ENCODE data around the gene PUDP. TPM values are rescaled to one million over a fixed set of nuclear protein-coding genes. Genes with fewer than 3 reads are reported as not detected.
"Not testable (repeated sequence)": the region's sequence is repeated elsewhere in the genome, so short reads cannot be mapped to it uniquely, and the experiment has no call there.

The PUDP gene
- total RNA-seq, 2 experiments from 2014 or later, result 16.6 to 18.4 TPM

DNA sequence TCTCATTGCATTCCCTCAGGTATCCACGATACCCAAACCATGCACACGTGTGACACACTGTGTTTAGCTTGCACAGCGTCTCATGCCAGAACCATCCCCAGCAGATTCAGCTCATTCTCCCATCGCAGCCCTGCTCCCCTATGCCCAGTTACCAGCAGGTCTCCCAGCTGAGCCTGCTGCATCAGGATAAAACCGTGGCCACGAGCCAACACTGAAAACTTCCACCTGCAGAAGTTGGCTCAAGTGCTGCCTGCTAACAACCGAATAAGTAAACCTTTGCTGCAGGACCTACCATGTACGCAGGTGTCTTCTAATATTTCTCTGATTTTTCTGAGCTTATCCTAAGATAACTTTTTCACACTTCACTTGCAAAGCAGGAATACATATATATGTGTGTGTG lies 120.9 kb downstream of the PUDP start:
- intact Hi-C loops (cut with micrococcal nuclease), result no loop called here
- H3K4me3 Mint-ChIP-seq, result no peak overlapping the region
- no peak for DNase-seq
- no peaks in the 10 kb centered on the region for H3K9me3 Mint-ChIP-seq
- H3K27ac Mint-ChIP-seq, result no peak overlapping the region
- ATAC-seq, result no peak
- ChIA-PET POLR2A (no interaction called here), CTCF (no interaction called here)
- TF ChIP-seq, protein P1, sequence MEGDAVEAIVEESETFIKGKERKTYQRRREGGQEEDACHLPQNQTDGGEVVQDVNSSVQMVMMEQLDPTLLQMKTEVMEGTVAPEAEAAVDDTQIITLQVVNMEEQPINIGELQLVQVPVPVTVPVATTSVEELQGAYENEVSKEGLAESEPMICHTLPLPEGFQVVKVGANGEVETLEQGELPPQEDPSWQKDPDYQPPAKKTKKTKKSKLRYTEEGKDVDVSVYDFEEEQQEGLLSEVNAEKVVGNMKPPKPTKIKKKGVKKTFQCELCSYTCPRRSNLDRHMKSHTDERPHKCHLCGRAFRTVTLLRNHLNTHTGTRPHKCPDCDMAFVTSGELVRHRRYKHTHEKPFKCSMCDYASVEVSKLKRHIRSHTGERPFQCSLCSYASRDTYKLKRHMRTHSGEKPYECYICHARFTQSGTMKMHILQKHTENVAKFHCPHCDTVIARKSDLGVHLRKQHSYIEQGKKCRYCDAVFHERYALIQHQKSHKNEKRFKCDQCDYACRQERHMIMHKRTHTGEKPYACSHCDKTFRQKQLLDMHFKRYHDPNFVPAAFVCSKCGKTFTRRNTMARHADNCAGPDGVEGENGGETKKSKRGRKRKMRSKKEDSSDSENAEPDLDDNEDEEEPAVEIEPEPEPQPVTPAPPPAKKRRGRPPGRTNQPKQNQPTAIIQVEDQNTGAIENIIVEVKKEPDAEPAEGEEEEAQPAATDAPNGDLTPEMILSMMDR (IDR thresholded peaks at IDR 0.05), result no peak
- no peaks in the 10 kb centered on the region for H3K27me3 Mint-ChIP-seq
- H3K36me3 Mint-ChIP-seq (ENCODE audit: low read depth), result no peaks in the 10 kb centered on the region
- H3K4me1 Mint-ChIP-seq (ENCODE audit: low read depth), result no peaks in the 10 kb centered on the region

DNA sequence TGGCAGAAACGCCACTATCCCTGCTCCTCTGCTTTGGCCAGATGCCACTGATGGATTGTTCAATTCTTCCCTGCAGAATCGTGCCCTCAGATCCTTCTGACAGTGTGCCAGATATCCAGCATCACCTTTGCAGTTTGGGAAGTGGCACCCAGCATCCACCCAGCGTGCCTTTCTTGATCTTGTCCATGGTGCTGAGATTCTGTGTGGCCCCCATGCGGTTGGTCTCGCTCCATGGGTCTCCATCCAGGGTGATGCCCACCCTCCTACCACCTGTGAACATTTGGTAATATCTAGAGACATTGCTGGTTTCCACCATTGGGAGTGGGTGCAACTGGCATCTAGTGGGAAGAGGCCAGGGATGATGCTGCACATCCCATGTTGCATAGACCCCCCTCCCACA lies 121.6 kb downstream of the PUDP start:
- ATAC-seq, CTCF ChIA-PET: not testable (repeated sequence)

DNA sequence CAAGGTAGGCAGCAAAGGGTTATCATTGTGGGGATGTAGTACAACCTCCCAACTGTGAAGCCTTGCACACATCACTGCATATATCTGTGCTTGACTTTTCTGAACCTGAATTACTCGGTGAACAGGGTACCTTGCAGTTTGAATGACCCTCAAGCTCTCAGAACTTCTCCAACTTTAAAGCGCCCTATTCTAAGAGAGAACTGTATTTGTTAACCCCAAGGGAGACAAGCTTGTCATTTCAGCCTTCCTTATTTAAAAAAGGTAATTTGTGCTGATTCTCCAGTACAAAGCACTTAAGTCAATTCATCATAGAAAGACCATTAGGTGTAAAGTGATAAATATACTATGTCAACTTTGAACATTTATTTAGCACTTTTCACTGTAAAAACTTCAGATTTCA lies 122.5 kb downstream of the PUDP start:
- TF ChIP-seq, protein P1 (IDR thresholded peaks at IDR 0.05), result no peak
- Mint-ChIP-seq H3K27ac (no peak overlapping the region), H3K27me3 (no peaks in the 10 kb centered on the region), H3K36me3 (ENCODE audit: low read depth) (no peaks in the 10 kb centered on the region), H3K4me1 (ENCODE audit: low read depth) (no peaks in the 10 kb centered on the region), H3K9me3 (no peaks in the 10 kb centered on the region), H3K4me3 (no peak overlapping the region)
- POLR2A ChIA-PET, result no interaction called here
- intact Hi-C loops (cut with micrococcal nuclease), result no loop called here
- ATAC-seq (no peak), DNase-seq (no peak)
- CTCF ChIA-PET, result no interaction called here

More for the DNA sequence above, 121.6 kb downstream of the PUDP start:
- H3K4me1 Mint-ChIP-seq (ENCODE audit: low read depth); H3K27ac Mint-ChIP-seq; POLR2A ChIA-PET; DNase-seq; H3K36me3 Mint-ChIP-seq (ENCODE audit: low read depth); H3K9me3 Mint-ChIP-seq; intact Hi-C loops (cut with micrococcal nuclease); H3K4me3 Mint-ChIP-seq; H3K27me3 Mint-ChIP-seq: not testable (repeated sequence)

DNA sequence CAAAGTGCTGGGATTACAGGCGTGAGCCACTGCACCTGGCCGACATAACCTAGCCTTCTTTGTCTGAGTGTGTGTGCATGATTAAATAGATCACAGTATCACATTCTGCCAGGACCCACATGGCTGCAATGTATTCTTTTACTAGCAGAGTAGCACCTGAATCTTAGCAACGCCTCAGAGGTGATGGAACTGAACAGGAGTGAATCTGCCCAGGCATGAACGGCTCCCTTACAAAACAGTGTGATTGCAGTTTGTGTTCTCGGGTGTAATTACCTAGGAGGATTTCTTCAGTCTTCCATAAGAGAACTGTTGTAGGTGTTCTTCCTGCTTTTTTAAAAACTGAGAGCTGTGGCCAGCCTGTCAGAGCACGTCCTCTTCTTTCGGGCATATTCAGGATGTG lies 123.1 kb downstream of the PUDP start:
- TF ChIP-seq, protein P1 (IDR thresholded peaks at IDR 0.05), result no peak
- H3K4me3 Mint-ChIP-seq, result no peak overlapping the region
- CTCF ChIA-PET, result no interaction called here
- no peak for ATAC-seq
- no peaks in the 10 kb centered on the region for H3K4me1 Mint-ChIP-seq (ENCODE audit: low read depth)
- no peak for DNase-seq
- H3K9me3 Mint-ChIP-seq, result no peaks in the 10 kb centered on the region
- H3K36me3 Mint-ChIP-seq (ENCODE audit: low read depth), result no peaks in the 10 kb centered on the region
- POLR2A ChIA-PET, result no interaction called here
- H3K27me3 Mint-ChIP-seq, result no peaks in the 10 kb centered on the region
- intact Hi-C loops (cut with micrococcal nuclease), result no loop called here
- H3K27ac Mint-ChIP-seq, result no peak overlapping the region

DNA sequence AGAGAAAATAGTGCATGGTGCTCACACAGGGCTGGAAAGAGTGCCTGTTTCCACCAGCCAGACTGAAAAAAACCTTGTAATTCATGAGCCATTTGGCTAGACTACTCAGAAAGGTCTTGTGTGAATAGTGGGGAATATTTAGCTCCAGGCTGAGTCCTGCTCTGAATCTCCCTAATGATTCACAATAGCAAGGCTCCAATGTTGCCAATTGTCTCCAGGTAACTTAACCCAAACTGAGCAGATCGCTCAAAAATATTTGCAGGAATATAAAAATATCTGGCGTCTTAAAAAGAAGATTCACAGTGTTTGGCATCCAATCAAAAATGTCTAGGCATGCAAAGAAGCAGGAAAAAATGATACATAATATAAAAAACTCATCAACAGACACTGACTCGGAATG lies 125.0 kb downstream of the PUDP start:
- H3K4me1 Mint-ChIP-seq (ENCODE audit: low read depth); H3K27me3 Mint-ChIP-seq; H3K27ac Mint-ChIP-seq; DNase-seq; H3K36me3 Mint-ChIP-seq (ENCODE audit: low read depth); H3K9me3 Mint-ChIP-seq; H3K4me3 Mint-ChIP-seq; intact Hi-C loops (cut with micrococcal nuclease); POLR2A ChIA-PET; ATAC-seq; CTCF ChIA-PET: not testable (repeated sequence)

DNA sequence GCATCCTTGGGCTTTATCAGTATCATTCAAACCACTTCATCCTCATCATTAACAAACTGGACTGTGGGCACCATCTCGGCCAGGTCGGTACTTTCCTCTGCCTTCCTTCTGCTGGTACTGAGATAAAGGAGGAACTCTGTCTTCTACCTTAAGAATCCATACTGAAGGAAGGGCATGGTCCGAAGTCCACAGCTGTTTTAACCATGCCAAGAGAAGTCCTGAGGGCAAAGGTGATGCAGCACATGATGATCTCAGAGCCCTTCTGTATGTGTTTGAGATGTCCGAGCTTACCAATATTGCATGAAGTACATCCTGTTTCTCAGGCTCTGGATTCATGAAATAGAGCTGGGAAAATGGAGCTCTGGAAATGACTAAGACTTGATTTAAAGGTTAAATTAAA lies 126.0 kb downstream of the PUDP start:
- DNase-seq, result no peak

More for the DNA sequence above, 126.0 kb downstream of the PUDP start:
- intact Hi-C loops (cut with micrococcal nuclease), result no loop called here
- no peaks in the 10 kb centered on the region for H3K36me3 Mint-ChIP-seq (ENCODE audit: low read depth)
- ATAC-seq, result no peak
- CTCF ChIA-PET, result no interaction called here
- no peaks in the 10 kb centered on the region for H3K4me1 Mint-ChIP-seq (ENCODE audit: low read depth)
- no peaks in the 10 kb centered on the region for H3K27me3 Mint-ChIP-seq
- TF ChIP-seq, protein P1 (IDR thresholded peaks at IDR 0.05), result no peak
- no peaks in the 10 kb centered on the region for H3K9me3 Mint-ChIP-seq
- H3K4me3 Mint-ChIP-seq, result no peak overlapping the region
- POLR2A ChIA-PET, result no interaction called here
- H3K27ac Mint-ChIP-seq, result no peak overlapping the region
